Stomach smooth muscle (tissue), 2 donors: ENCODE results near the gene PLA2G4F.
"Not testable (repeated sequence)": the region's sequence is repeated elsewhere in the genome, so short reads cannot be mapped to it uniquely, and the experiment has no call there.

Source experiments
- H3K27ac ChIP-seq: one replicate; pipeline ENCODE4 v1.7.0; 2013; ENCODE audit warnings: mild to moderate bottlenecking, low read length, inconsistent platforms
- H3K27me3 ChIP-seq, 2 donors: one replicate each; pipeline ENCODE4 v1.7.0; 2013; ENCODE audit warnings: low read length in 2 of 2; ENCODE audit not compliant: insufficient read depth in 2 of 2, control insufficient read depth in 1 of 2
- H3K36me3 ChIP-seq, 2 donors: one replicate each; pipeline ENCODE4 v1.7.0; 2013; ENCODE audit warnings: low read length in 2 of 2; ENCODE audit not compliant: control insufficient read depth in 2 of 2, insufficient read depth in 2 of 2
- H3K4me1 ChIP-seq: one replicate; pipeline ENCODE4 v1.7.0; 2013; ENCODE audit warnings: low read length; ENCODE audit not compliant: control insufficient read depth, insufficient read depth
- H3K4me3 ChIP-seq, 2 donors: one replicate each; pipeline ENCODE4 v1.7.0; 2013; ENCODE audit warnings: low read length in 2 of 2
- H3K9ac ChIP-seq, 2 donors: one replicate each; pipeline ENCODE4 v1.7.0; 2013; ENCODE audit warnings: low read length in 2 of 2, mild to moderate bottlenecking in 1 of 2
- H3K9me3 ChIP-seq, 2 donors: one replicate each; pipeline ENCODE4 v1.7.0; 2013; ENCODE audit warnings: low read length in 2 of 2; ENCODE audit not compliant: control insufficient read depth in 2 of 2
- donor health status: healthy.
- donor health status: Pancreatic carcinoma.

PLA2G4F gene

DNA sequence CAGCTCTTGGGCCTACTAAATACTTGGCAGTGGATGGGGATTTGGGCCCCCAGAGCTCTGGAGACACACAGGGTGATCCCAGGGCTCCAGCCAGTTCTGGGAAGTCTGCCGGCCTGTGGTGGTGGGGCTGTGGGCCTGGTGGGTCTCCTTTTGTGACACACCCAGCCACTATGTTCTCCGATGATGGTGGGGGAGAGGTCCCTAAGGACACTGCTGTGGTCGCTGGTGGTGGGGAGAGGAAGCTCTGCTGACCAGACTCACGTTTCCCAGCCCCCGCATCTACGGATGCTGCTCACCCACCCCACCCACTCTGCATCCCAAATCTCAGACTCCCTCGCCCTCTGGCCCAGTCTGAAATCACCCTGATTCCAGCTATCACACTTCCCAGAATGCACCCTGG lies 62.5 kb downstream of the PLA2G4F start:
- no peak overlapping the region for H3K4me3 ChIP-seq
- H3K9ac ChIP-seq, result no peak overlapping the region
- H3K9me3 ChIP-seq, result peaks cover 0 to 5% of the 10 kb centered on the region in 2 donors

GRCh38 chr15:42092398-42093318 lies 63.8 kb downstream of the PLA2G4F start:
- Histone ChIP-seq H3K27ac (no peak overlapping the region), H3K9ac (no peak overlapping the region)

More for the DNA sequence above, 62.5 kb downstream of the PLA2G4F start:
- Histone ChIP-seq H3K27me3 (peaks cover 0 to 4% of the 10 kb centered on the region in 2 donors), H3K36me3 (no peaks in the 10 kb centered on the region), H3K27ac (no peak overlapping the region), H3K4me1 (no peaks in the 10 kb centered on the region)

DNA sequence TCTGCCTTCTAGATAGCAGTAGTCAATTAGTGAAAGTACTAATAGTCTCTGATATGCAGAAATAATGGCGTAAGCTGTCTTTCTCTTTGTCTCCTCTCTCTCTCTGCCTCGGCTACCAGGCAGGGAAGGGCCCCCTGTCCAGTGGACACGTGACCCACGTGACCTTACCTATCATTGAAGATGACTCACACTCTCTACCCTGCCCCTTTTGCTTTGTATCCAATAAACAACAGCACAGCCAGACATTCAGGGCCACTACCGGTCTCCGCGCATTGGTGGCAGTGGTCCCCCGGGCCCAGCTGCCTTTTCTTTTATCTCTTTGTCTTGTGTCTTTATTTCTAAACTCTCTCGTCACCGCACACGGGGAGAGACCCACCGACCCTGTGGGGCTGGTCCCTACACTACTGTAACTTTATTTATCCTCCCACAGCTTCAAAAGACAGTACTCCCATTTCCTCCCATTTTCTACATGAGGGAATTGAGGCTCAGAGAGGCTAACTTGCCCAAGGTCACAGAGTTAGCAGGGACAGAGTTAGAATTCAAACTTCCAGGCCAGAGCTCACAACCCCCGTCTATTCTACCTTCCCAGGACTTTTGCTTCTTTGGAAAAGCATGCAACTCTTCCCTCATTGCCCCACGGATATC lies 64.6 kb downstream of the PLA2G4F start:
- H3K36me3 ChIP-seq, H3K4me3 ChIP-seq, H3K27ac ChIP-seq, H3K9ac ChIP-seq, H3K4me1 ChIP-seq, H3K9me3 ChIP-seq: not testable (repeated sequence)
- peaks cover 0 to 11% of the 10 kb centered on the region in 2 donors for H3K27me3 ChIP-seq

More at GRCh38 chr15:42092398-42093318, 63.8 kb downstream of the PLA2G4F start:
- H3K4me1 ChIP-seq, result no peaks in the 10 kb centered on the region
- no peaks in the 10 kb centered on the region for H3K9me3 ChIP-seq
- peaks cover 0 to 7% of the 10 kb centered on the region in 2 donors for H3K27me3 ChIP-seq
- no peak overlapping the region for H3K4me3 ChIP-seq
- no peaks in the 10 kb centered on the region for H3K36me3 ChIP-seq

- H3K27me3 ChIP-seq, result peaks cover 0 to 11% of the 10 kb centered on the region in 2 donors
- H3K4me3 ChIP-seq, result no peak overlapping the region
- H3K27ac ChIP-seq, result no peak overlapping the region
Measured at GRCh38 chr15:42090781-42091180, 65.7 kb downstream of the PLA2G4F start.

GRCh38 chr15:42090370-42090769 lies 66.1 kb downstream of the PLA2G4F start:
- Histone ChIP-seq H3K27me3 (peaks cover 0 to 11% of the 10 kb centered on the region in 2 donors), H3K27ac (no peak overlapping the region), H3K36me3 (no peaks in the 10 kb centered on the region), H3K9ac (no peak overlapping the region), H3K9me3 (no peaks in the 10 kb centered on the region), H3K4me1 (no peaks in the 10 kb centered on the region), H3K4me3 (no peak overlapping the region)

More at GRCh38 chr15:42090781-42091180, 65.7 kb downstream of the PLA2G4F start:
- Histone ChIP-seq H3K9ac (no peak overlapping the region), H3K9me3 (no peaks in the 10 kb centered on the region), H3K4me1 (no peaks in the 10 kb centered on the region), H3K36me3 (no peaks in the 10 kb centered on the region)

- no peak overlapping the region for H3K9ac ChIP-seq
Measured at GRCh38 chr15:42089942-42090341, 66.5 kb downstream of the PLA2G4F start.

More at GRCh38 chr15:42089942-42090341, 66.5 kb downstream of the PLA2G4F start:
- Histone ChIP-seq H3K27ac (no peak overlapping the region), H3K36me3 (no peaks in the 10 kb centered on the region), H3K4me1 (no peaks in the 10 kb centered on the region), H3K9me3 (no peaks in the 10 kb centered on the region), H3K4me3 (no peak overlapping the region), H3K27me3 (peaks cover 0 to 12% of the 10 kb centered on the region in 2 donors)
